GM23338 (cell line): ENCODE measurements around the gene SLC6A15. TPM values are rescaled to one million over a fixed set of nuclear protein-coding genes. Genes with fewer than 3 reads are reported as not detected.

Experiments used
- ATAC-seq: fragments of 200-7000 bp; cut with Tn5 transposase; 3 replicates; pipeline ENCODE4 v1.9.1; 2020
- DNase-seq: peaks from one replicate; pipeline ENCODE4 v3.0.0-alpha.2; 2015; ENCODE audit warnings: low spot score
- H2AFZ ChIP-seq: fragments of 200-600 bp; sonication (generic); 2 replicates; pipeline ENCODE4 v1.8.0; 2016; ENCODE audit warnings: antibody characterized with exemption, mild to moderate bottlenecking, moderate library complexity
- H3F3A ChIP-seq: fragments of 200-600 bp; sonication (generic); replicated peaks from 2 replicates; pipeline ENCODE4 v1.8.0; 2017; ENCODE audit warnings: antibody characterized with exemption, mixed run types, low read depth
- H3K27ac ChIP-seq: fragments of 200-600 bp; sonication (generic); 2 replicates; pipeline ENCODE4 v1.6.1; 2016; ENCODE audit warnings: low read depth
- H3K27me3 ChIP-seq: fragments of 200-600 bp; sonication (generic); 2 replicates; pipeline ENCODE4 v1.8.0; 2016; ENCODE audit warnings: mild to moderate bottlenecking, mixed run types, moderate library complexity; ENCODE audit not compliant: insufficient read depth
- H3K36me3 ChIP-seq: fragments of 200-600 bp; sonication (generic); 2 replicates; pipeline ENCODE4 v1.8.0; 2016; ENCODE audit warnings: mild to moderate bottlenecking; ENCODE audit not compliant: insufficient read depth
- H3K4me1 ChIP-seq: fragments of 200-600 bp; sonication (generic); 2 replicates; pipeline ENCODE4 v1.8.0; 2016; ENCODE audit warnings: mild to moderate bottlenecking, moderate library complexity; ENCODE audit not compliant: insufficient read depth
- H3K4me2 ChIP-seq: fragments of 200-600 bp; sonication (generic); 2 replicates; pipeline ENCODE4 v1.7.1; 2017; ENCODE audit warnings: mixed run types
- H3K4me3 ChIP-seq: fragments of 200-600 bp; sonication (generic); 2 replicates; pipeline ENCODE4 v1.6.1; 2016; ENCODE audit warnings: mixed run types
- H3K79me2 ChIP-seq: fragments of 200-600 bp; sonication (generic); replicated peaks from 2 replicates; pipeline ENCODE4 v1.8.0; 2017; ENCODE audit warnings: mild to moderate bottlenecking; ENCODE audit not compliant: insufficient read depth
- H3K9me2 ChIP-seq: fragments of 200-600 bp; sonication (generic); 2 replicates; pipeline ENCODE4 v1.8.0; 2017; ENCODE audit not compliant: insufficient read depth
- H4K20me1 ChIP-seq: fragments of 200-600 bp; sonication (generic); replicated peaks from 2 replicates; pipeline ENCODE4 v1.8.0; 2017; ENCODE audit warnings: mild to moderate bottlenecking; ENCODE audit not compliant: insufficient read depth
- H3K27ac Mint-ChIP-seq: 2 replicates; pipeline ENCODE4 v1.8.0; 2020; ENCODE audit warnings: inconsistent platforms, mild to moderate bottlenecking, moderate library complexity, mixed read lengths
- H3K27me3 Mint-ChIP-seq: 3 replicates; pipeline ENCODE4 v1.8.0; 2022; ENCODE audit warnings: low read depth, mild to moderate bottlenecking, moderate library complexity, mixed read lengths, inconsistent platforms; ENCODE audit not compliant: insufficient read depth, poor library complexity
- H3K36me3 Mint-ChIP-seq: 3 replicates; pipeline ENCODE4 v1.8.0; 2021; ENCODE audit warnings: low read depth, mild to moderate bottlenecking, inconsistent platforms, moderate library complexity, mixed read lengths
- H3K4me1 Mint-ChIP-seq: 3 replicates; pipeline ENCODE4 v1.8.0; 2020; ENCODE audit warnings: mild to moderate bottlenecking, inconsistent platforms, mixed read lengths
- H3K4me3 Mint-ChIP-seq: 3 replicates; pipeline ENCODE4 v1.8.0; 2021; ENCODE audit warnings: moderate library complexity, mild to moderate bottlenecking, inconsistent platforms, mixed read lengths
- H3K9me3 Mint-ChIP-seq: 3 replicates; pipeline ENCODE4 v1.8.0; 2020; ENCODE audit warnings: moderate library complexity, mild to moderate bottlenecking, inconsistent platforms, mixed read lengths
- CREB1 ChIP-seq: fragments of 250-450 bp; sonication (Bioruptor Pico); IDR thresholded peaks from 2 replicates; pipeline ENCODE4 v1.5.0; 2020; ENCODE audit warnings: low read depth, mild to moderate bottlenecking, moderate library complexity
- ETS1 ChIP-seq: IDR thresholded peaks from 2 replicates; pipeline ENCODE4 v1.6.1; 2016; ENCODE audit warnings: antibody characterized with exemption
- EZH2 ChIP-seq: fragments of 200-600 bp; sonication (generic); IDR thresholded peaks from one replicate; pipeline ENCODE4 v1.8.0; 2017; ENCODE audit warnings: antibody characterized with exemption, mild to moderate bottlenecking, low read depth; ENCODE audit not compliant: unreplicated experiment
- NANOG ChIP-seq: IDR thresholded peaks from 2 replicates; pipeline ENCODE4 v1.6.1; 2016; ENCODE audit warnings: antibody characterized with exemption, borderline replicate concordance
- POLR2AphosphoS5 ChIP-seq: IDR thresholded peaks from 2 replicates; pipeline ENCODE4 v1.6.1; 2016; ENCODE audit warnings: antibody characterized with exemption, low read depth
- REST ChIP-seq: IDR thresholded peaks from one replicate; pipeline ENCODE4 v1.6.1; 2018; ENCODE audit warnings: antibody characterized with exemption; ENCODE audit not compliant: unreplicated experiment
- STAT1 ChIP-seq: IDR thresholded peaks from one replicate; pipeline ENCODE4 v1.6.1; 2016; ENCODE audit warnings: antibody characterized with exemption; ENCODE audit not compliant: unreplicated experiment
- ZNF114 ChIP-seq: fragments of 250-450 bp; sonication (Bioruptor Pico); IDR thresholded peaks from 2 replicates; pipeline ENCODE4 v1.5.0; 2020; ENCODE audit warnings: mild to moderate bottlenecking, moderate library complexity
- ZNF331 ChIP-seq: fragments of 250-450 bp; sonication (Bioruptor Pico); IDR thresholded peaks from 2 replicates; pipeline ENCODE4 v1.5.0; 2020; ENCODE audit warnings: low read depth, mild to moderate bottlenecking, moderate library complexity
- ZNF462 ChIP-seq: fragments of 250-450 bp; sonication (Bioruptor Pico); IDR thresholded peaks from 2 replicates; pipeline ENCODE4 v1.5.0; 2020; ENCODE audit warnings: mild to moderate bottlenecking, moderate library complexity
- polyA plus RNA-seq: library from polyadenylated mRNA; unstranded; fragments of >200 nt; fragmentation: Nextera tagmentation; extraction: Ambion mirVana; gene quantifications from 2 replicates; pipeline ENCODE4 v1.2.1, GENCODE V29; 2016
- total RNA-seq: library from RNA; depleted of rRNA; stranded (reverse); fragments of >200 nt; shearing (Covaris generic); gene quantifications from 2 replicates; pipeline ENCODE4 v1.2.3, GENCODE V29; 2014

The SLC6A15 gene
- total and polyA plus RNA-seq, 2 experiments from 2014 or later: 12.1 to 27.9 TPM

GRCh38 chr12:84826925-84827324 lies 85.7 kb downstream of the SLC6A15 start:
- DNase-seq (no peak), ATAC-seq (no peak)
- H3K36me3 ChIP-seq: no peaks in the 10 kb centered on the region
- H3K4me1 ChIP-seq: no peaks in the 10 kb centered on the region
- no peaks in the 10 kb centered on the region for H3K79me2 ChIP-seq
- H3K4me2 ChIP-seq: no peak overlapping the region
- Mint-ChIP-seq H3K4me3 (no peak overlapping the region), H3K4me1 (no peaks in the 10 kb centered on the region), H3K27me3 (no peaks in the 10 kb centered on the region), H3K36me3 (no peaks in the 10 kb centered on the region; the same call in 2 of the 3 replicates), H3K9me3 (no peaks in the 10 kb centered on the region), H3K27ac (no peak overlapping the region)
- no peaks in the 10 kb centered on the region for H3K27me3 ChIP-seq
- no peak overlapping the region for H3K4me3 ChIP-seq
- H2AFZ ChIP-seq: no peak overlapping the region
- H4K20me1 ChIP-seq: no peaks in the 10 kb centered on the region
- no peak overlapping the region for H3K27ac ChIP-seq
- TF ChIP-seq CREB1 (CRISPR knock-in tag): no peak
- no peaks in the 10 kb centered on the region for H3K9me2 ChIP-seq
- H3F3A ChIP-seq: no peaks in the 10 kb centered on the region

- no peaks in the 10 kb centered on the region for H3K27me3 ChIP-seq
- H3K79me2 ChIP-seq: no peaks in the 10 kb centered on the region
- H3F3A ChIP-seq: no peaks in the 10 kb centered on the region
- no peaks in the 10 kb centered on the region for H3K4me1 Mint-ChIP-seq
- DNase-seq (no peak), ATAC-seq (no peak)
- no peak overlapping the region for H3K4me2 ChIP-seq
- no peaks in the 10 kb centered on the region for H3K27me3 Mint-ChIP-seq
- H3K27ac Mint-ChIP-seq: no peak overlapping the region
- no peaks in the 10 kb centered on the region for H3K4me1 ChIP-seq
- no peaks in the 10 kb centered on the region for H3K9me2 ChIP-seq
- no peak overlapping the region for H3K4me3 ChIP-seq
- H3K9me3 Mint-ChIP-seq: no peaks in the 10 kb centered on the region
- H2AFZ ChIP-seq: no peak overlapping the region
- H3K4me3 Mint-ChIP-seq: no peak overlapping the region
- H3K36me3 ChIP-seq: no peaks in the 10 kb centered on the region
- H4K20me1 ChIP-seq: no peaks in the 10 kb centered on the region
- H3K36me3 Mint-ChIP-seq: no peaks in the 10 kb centered on the region; the same call in 2 of the 3 replicates
- no peak overlapping the region for H3K27ac ChIP-seq
- no peak for TF ChIP-seq POLR2AphosphoS5
- no peak for TF ChIP-seq ZNF331 (CRISPR knock-in tag)
- TF ChIP-seq ETS1: no peak
- TF ChIP-seq STAT1: no peak
- no peak for TF ChIP-seq NANOG
- no peak for TF ChIP-seq REST
- no peak for TF ChIP-seq ZNF114 (CRISPR knock-in tag)
- TF ChIP-seq ZNF462 (CRISPR knock-in tag): no peak
- no peak for TF ChIP-seq EZH2
- no peak for TF ChIP-seq CREB1 (CRISPR knock-in tag)
Measured at GRCh38 chr12:84825149-84825548, 87.5 kb downstream of the SLC6A15 start.
